Epithelial cell of esophagus (primary cell): Measurements from ENCODE around the gene POU6F2.

Experiments used
- DNase-seq: peaks from one replicate; pipeline ENCODE4 v3.0.0; 2010; ENCODE audit warnings: low read depth
- H3K4me3 ChIP-seq: 2 replicates; pipeline ENCODE4 v1.5.1; 2011; ENCODE audit warnings: mild to moderate bottlenecking, low read length, control low read depth
- CTCF ChIP-seq: IDR thresholded peaks from 2 replicates; pipeline ENCODE4 v1.5.1; 2011; ENCODE audit warnings: low read depth, mild to moderate bottlenecking, low read length, control low read depth, inconsistent platforms; ENCODE audit not compliant: insufficient read depth; ENCODE audit errors: missing control alignments

Gene POU6F2

GRCh38 chr7:39091145-39091544 lies 113.4 kb downstream of the POU6F2 start:
- no peak for DNase-seq
- no peak for TF ChIP-seq CTCF

GRCh38 chr7:39091774-39092173 lies 114.1 kb downstream of the POU6F2 start:
- DNase-seq = no peak
- H3K4me3 ChIP-seq = no peak overlapping the region
- no peak for TF ChIP-seq CTCF

More at GRCh38 chr7:39091145-39091544, 113.4 kb downstream of the POU6F2 start:
- H3K4me3 ChIP-seq = no peak overlapping the region

DNA sequence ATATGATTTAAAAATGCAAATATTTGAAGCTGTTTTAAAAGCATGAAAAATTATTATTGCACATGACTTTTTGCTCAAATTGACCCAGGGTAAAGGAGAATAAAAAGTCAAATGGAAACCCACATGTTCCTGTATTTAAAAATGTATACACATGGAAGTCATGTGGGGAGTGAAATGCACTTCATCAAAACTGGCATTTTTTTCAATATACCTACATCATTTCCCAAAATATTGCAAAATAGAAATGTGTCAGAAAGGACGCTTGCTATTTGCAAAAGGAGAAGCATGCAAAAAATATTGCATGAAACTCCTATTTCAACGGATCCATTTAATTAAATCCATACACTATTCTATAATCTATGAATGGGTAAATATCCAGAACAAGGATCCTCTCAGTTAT lies 117.0 kb downstream of the POU6F2 start:
- TF ChIP-seq CTCF = no peak
- no peak overlapping the region for H3K4me3 ChIP-seq
- no peak for DNase-seq

- DNase-seq = no peak
- H3K4me3 ChIP-seq = no peak overlapping the region
- no peak for TF ChIP-seq CTCF
Observed at GRCh38 chr7:39095875-39096619, 118.3 kb downstream of the POU6F2 start.

GRCh38 chr7:39098506-39098905 lies 120.8 kb downstream of the POU6F2 start:
- no peak for DNase-seq
- TF ChIP-seq CTCF = no peak

DNA sequence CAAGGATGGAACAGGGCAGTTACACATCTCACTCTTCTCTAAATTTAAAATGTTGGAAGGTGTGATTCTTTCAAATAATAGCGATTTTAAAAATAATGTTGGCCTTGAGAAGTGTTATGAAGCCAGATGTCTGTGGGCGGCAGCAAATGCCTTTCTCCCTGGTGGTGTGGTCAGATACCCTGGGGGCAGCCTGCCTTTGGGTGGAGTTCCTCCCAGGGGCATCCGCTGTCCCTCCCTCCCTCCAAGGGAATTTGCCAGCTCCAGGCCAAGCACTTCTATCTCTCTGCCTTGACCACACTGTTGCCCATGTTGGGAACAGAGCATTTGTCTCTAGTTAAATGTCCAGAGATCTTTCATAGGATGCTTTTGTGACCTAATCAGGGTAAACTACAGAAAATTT lies 121.4 kb downstream of the POU6F2 start:
- no peak for DNase-seq
- no peak overlapping the region for H3K4me3 ChIP-seq
- no peak for TF ChIP-seq CTCF

More at GRCh38 chr7:39098506-39098905, 120.8 kb downstream of the POU6F2 start:
- H3K4me3 ChIP-seq = no peak overlapping the region

GRCh38 chr7:39100270-39100669 lies 122.6 kb downstream of the POU6F2 start:
- DNase-seq = no peak
- H3K4me3 ChIP-seq = no peak overlapping the region
- TF ChIP-seq CTCF = no peak
